KMS-11 (cell line): Measurements from ENCODE around the gene OR2T11.
"Not testable (repeated sequence)": the region's sequence is repeated elsewhere in the genome, so short reads cannot be mapped to it uniquely, and the experiment has no call there.

Experiments used
- H2AFZ ChIP-seq: fragments of 200-600 bp; sonication (generic); 2 replicates; pipeline ENCODE4 v1.6.1; 2016; ENCODE audit warnings: antibody characterized with exemption, mixed run types, low read depth
- H3K27ac ChIP-seq: fragments of 200-600 bp; sonication (generic); 2 replicates; pipeline ENCODE4 v1.6.1; 2016; ENCODE audit warnings: mild to moderate bottlenecking, mixed run types
- H3K27me3 ChIP-seq: fragments of 200-600 bp; sonication (generic); 2 replicates; pipeline ENCODE4 v1.6.1; 2017; ENCODE audit warnings: mild to moderate bottlenecking, low read depth, mixed run types, moderate library complexity; ENCODE audit not compliant: insufficient read depth
- H3K36me3 ChIP-seq: fragments of 200-600 bp; sonication (generic); 2 replicates; pipeline ENCODE4 v1.6.1; 2017; ENCODE audit warnings: mild to moderate bottlenecking, mixed run types; ENCODE audit not compliant: insufficient read depth
- H3K4me1 ChIP-seq: fragments of 200-600 bp; sonication (generic); 2 replicates; pipeline ENCODE4 v1.6.1; 2016; ENCODE audit warnings: mild to moderate bottlenecking, low read depth, mixed run types; ENCODE audit not compliant: poor library complexity, severe bottlenecking
- H3K4me2 ChIP-seq: fragments of 200-600 bp; sonication (generic); 2 replicates; pipeline ENCODE4 v1.7.0; 2016; ENCODE audit warnings: mild to moderate bottlenecking, mixed run types
- H3K4me3 ChIP-seq: fragments of 200-600 bp; sonication (generic); IDR thresholded peaks from 2 replicates; pipeline ENCODE4 v1.6.1; 2017; ENCODE audit warnings: low read depth, low read length, mixed read lengths; ENCODE audit not compliant: insufficient read depth
- H3K79me2 ChIP-seq: fragments of 200-600 bp; sonication (generic); 2 replicates; pipeline ENCODE4 v1.6.1; 2016; ENCODE audit warnings: low read depth, mixed run types; ENCODE audit not compliant: insufficient read depth
- H3K9ac ChIP-seq: fragments of 200-600 bp; sonication (generic); 2 replicates; pipeline ENCODE4 v1.6.1; 2016; ENCODE audit warnings: mild to moderate bottlenecking, mixed run types
- H4K20me1 ChIP-seq: fragments of 200-600 bp; sonication (generic); 2 replicates; pipeline ENCODE4 v1.6.1; 2016; ENCODE audit warnings: mild to moderate bottlenecking, mixed run types; ENCODE audit not compliant: insufficient read depth
- TF ChIP-seq, protein P1 (sequence below): fragments of 200-600 bp; sonication (generic); conservative IDR thresholded peaks from 2 replicates; pipeline ENCODE4 v1.6.1; 2017; ENCODE audit warnings: low read depth, mild to moderate bottlenecking, antibody characterized with exemption, low read length, moderate library complexity, mixed read lengths

The OR2T11 gene

GRCh38 chr1:248634991-248635390 lies at the start of gene OR2T11:
Gene OR2T11 (minus strand): TSS chr1:248635091. CDS start chr1:248627128, 7,963 bp downstream.
- not testable (repeated sequence) for H3K4me1 ChIP-seq, H3K9ac ChIP-seq, H3K27me3 ChIP-seq, H3K4me3 ChIP-seq, H3K4me2 ChIP-seq, H3K27ac ChIP-seq, H4K20me1 ChIP-seq, H2AFZ ChIP-seq, H3K36me3 ChIP-seq, H3K79me2 ChIP-seq

DNA sequence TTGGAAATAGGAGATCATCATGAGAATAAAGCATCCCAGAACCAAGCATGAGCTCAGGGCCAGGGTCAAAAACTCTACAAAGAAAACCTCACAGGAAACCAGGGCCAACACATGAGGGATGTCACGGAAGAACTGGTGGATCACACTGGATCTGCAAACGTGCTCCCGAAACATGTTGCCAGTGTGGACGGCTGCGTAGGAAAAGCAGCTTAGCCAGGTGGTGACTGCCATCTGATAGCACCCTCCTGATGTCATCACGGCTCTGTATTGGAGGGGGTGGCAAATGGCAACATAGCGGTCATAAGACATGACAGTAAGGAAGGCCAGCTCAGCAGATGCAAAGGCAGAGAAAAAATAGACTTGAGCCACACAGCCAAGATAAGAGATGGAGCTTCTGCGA lies 46.8 kb upstream of the OR2T11 start:
- Histone ChIP-seq H3K27ac (no peak overlapping the region), H4K20me1 (no peaks in the 10 kb centered on the region), H3K27me3 (no peaks in the 10 kb centered on the region), H3K79me2 (no peaks in the 10 kb centered on the region), H3K4me2 (no peak overlapping the region), H3K4me1 (no peaks in the 10 kb centered on the region), H2AFZ (no peak overlapping the region), H3K9ac (no peak overlapping the region), H3K36me3 (no peaks in the 10 kb centered on the region), H3K4me3 (no peak overlapping the region)
- TF ChIP-seq, protein P1, sequence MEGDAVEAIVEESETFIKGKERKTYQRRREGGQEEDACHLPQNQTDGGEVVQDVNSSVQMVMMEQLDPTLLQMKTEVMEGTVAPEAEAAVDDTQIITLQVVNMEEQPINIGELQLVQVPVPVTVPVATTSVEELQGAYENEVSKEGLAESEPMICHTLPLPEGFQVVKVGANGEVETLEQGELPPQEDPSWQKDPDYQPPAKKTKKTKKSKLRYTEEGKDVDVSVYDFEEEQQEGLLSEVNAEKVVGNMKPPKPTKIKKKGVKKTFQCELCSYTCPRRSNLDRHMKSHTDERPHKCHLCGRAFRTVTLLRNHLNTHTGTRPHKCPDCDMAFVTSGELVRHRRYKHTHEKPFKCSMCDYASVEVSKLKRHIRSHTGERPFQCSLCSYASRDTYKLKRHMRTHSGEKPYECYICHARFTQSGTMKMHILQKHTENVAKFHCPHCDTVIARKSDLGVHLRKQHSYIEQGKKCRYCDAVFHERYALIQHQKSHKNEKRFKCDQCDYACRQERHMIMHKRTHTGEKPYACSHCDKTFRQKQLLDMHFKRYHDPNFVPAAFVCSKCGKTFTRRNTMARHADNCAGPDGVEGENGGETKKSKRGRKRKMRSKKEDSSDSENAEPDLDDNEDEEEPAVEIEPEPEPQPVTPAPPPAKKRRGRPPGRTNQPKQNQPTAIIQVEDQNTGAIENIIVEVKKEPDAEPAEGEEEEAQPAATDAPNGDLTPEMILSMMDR, result no peak

DNA sequence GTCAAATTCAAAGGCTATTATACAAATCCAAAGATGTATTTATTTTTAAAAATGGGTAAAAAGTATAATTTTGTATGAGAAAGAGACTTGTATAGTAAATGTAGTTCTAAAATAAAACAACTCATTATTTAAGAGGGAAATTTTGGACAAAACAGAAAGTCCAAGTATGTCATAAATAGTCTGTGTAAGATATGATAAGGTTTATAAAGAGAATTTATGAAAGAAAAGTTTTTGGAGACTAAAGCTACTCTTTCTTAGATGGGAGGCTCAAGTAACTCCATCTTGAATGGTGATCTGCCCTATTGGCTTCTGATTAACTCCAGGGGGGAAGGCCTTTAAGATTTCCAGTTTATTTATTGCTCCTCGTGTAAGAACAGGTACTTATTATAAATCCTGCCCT lies 35.1 kb upstream of the OR2T11 start:
- TF ChIP-seq, protein P1, result no peak
- no peaks in the 10 kb centered on the region for H3K79me2 ChIP-seq
- H3K9ac ChIP-seq, result no peak overlapping the region
- no peak overlapping the region for H3K27ac ChIP-seq
- H3K36me3 ChIP-seq, result no peaks in the 10 kb centered on the region
- no peaks in the 10 kb centered on the region for H3K27me3 ChIP-seq
- H4K20me1 ChIP-seq, result no peaks in the 10 kb centered on the region
- no peak overlapping the region for H3K4me3 ChIP-seq
- no peaks in the 10 kb centered on the region for H3K4me1 ChIP-seq
- no peak overlapping the region for H3K4me2 ChIP-seq
- H2AFZ ChIP-seq, result no peak overlapping the region

- not testable (repeated sequence) for H3K27ac ChIP-seq, H3K9ac ChIP-seq
Observed at GRCh38 chr1:248663453-248664328, 28.8 kb upstream of the OR2T11 start.

GRCh38 chr1:248656797-248657196 lies 21.9 kb upstream of the OR2T11 start:
- not testable (repeated sequence) for H3K9ac ChIP-seq, H3K27ac ChIP-seq, H3K4me2 ChIP-seq, H3K4me3 ChIP-seq, H3K36me3 ChIP-seq, H2AFZ ChIP-seq, H3K4me1 ChIP-seq, H3K79me2 ChIP-seq, H3K27me3 ChIP-seq, H4K20me1 ChIP-seq

More at GRCh38 chr1:248663453-248664328, 28.8 kb upstream of the OR2T11 start:
- not testable (repeated sequence) for H2AFZ ChIP-seq, H3K4me3 ChIP-seq, H3K27me3 ChIP-seq, H3K4me2 ChIP-seq, H3K36me3 ChIP-seq, H3K79me2 ChIP-seq, H3K4me1 ChIP-seq, H4K20me1 ChIP-seq

- H3K36me3 ChIP-seq, H3K79me2 ChIP-seq, H3K4me2 ChIP-seq, H2AFZ ChIP-seq, H3K4me1 ChIP-seq, H3K27ac ChIP-seq, H3K27me3 ChIP-seq, H3K9ac ChIP-seq, H3K4me3 ChIP-seq, H4K20me1 ChIP-seq: not testable (repeated sequence)
Observed at GRCh38 chr1:248655354-248655753, 20.5 kb upstream of the OR2T11 start, which contains the start of gene OR2T27. Gene OR2T27 (minus strand): TSS chr1:248655528. CDS start chr1:248650884, 4,644 bp downstream.

GRCh38 chr1:248648770-248649536 lies 14.1 kb upstream of the OR2T11 start:
- H3K36me3 ChIP-seq, result not testable (repeated sequence)

DNA sequence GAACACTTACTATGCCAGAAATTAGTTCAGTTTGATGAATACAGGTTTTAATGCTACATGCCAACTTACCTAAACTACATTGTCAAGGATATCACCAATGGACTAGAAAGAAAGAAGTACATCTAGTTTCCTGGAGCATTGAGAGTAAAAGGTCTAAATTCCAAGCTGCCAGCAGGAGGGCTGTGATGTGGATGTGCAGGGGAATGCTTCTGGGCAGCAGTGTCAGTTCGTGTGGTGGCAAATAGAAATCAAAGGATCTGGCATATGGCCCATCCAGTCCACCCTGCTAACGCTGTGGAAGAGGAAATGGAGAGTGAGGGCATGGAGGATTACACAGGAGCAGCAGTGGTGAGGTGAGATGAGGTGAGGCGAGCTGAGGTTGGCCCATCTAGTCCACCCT lies 10.3 kb upstream of the OR2T11 start, which contains the start of gene OR2T35:
TSS of gene OR2T35 (minus strand) at position 101 of the 400 bp plus-strand sequence. CDS start 6,020 bp downstream, outside the sequence.
- not testable (repeated sequence) for H3K27ac ChIP-seq, H2AFZ ChIP-seq, H3K4me3 ChIP-seq, H3K4me2 ChIP-seq, H4K20me1 ChIP-seq, H3K4me1 ChIP-seq, H3K79me2 ChIP-seq, H3K36me3 ChIP-seq, H3K9ac ChIP-seq, H3K27me3 ChIP-seq

More at GRCh38 chr1:248648770-248649536, 14.1 kb upstream of the OR2T11 start:
- not testable (repeated sequence) for H3K27ac ChIP-seq, H3K4me1 ChIP-seq, H4K20me1 ChIP-seq, H3K79me2 ChIP-seq, H3K4me3 ChIP-seq, H2AFZ ChIP-seq, H3K4me2 ChIP-seq, H3K9ac ChIP-seq, H3K27me3 ChIP-seq
